ENCODE data around the gene XCR1. TPM values are rescaled to one million over a fixed set of nuclear protein-coding genes. Genes with fewer than 3 reads are reported as not detected.

Gene XCR1
- total RNA-seq, 4 donors from 2014 or later = 0.38 to 8.2 (median 3.0) TPM

GRCh38 chr3:46024131-46024530, 3.2 kb downstream of the XCR1 start:
- no peak for DNase-seq (ENCODE audit: low spot score in 2 of 2)
- H3K4me3 ChIP-seq (ENCODE audit: low read depth, poor library complexity, severe bottlenecking) = no peak overlapping the region
- WGBS, 2 donors = 58 to 62% methylated on average over 3 of the region's 3 CpGs
- intact Hi-C loops (cut with DNase I; ENCODE audit: low total_unique reads) = no loop called here
- TF ChIP-seq CTCF (IDR thresholded peaks at IDR 0.05) (no peak), POLR2A (IDR thresholded peaks at IDR 0.05) (no peak)

GRCh38 chr3:46022909-46023785, 4.1 kb downstream of the XCR1 start:
- no peak for DNase-seq (ENCODE audit: low spot score in 2 of 2)
- intact Hi-C loops (cut with DNase I; ENCODE audit: low total_unique reads) = no loop called here
- H3K4me3 ChIP-seq (ENCODE audit: low read depth, poor library complexity, severe bottlenecking) = no peak overlapping the region
- 91 to 94% methylated on average over 34 of the region's 34 CpGs for WGBS, 2 donors
- no peak for TF ChIP-seq CTCF (IDR thresholded peaks at IDR 0.05)
- TF ChIP-seq POLR2A (IDR thresholded peaks at IDR 0.05) = no peak

- no peak overlapping the region for H3K4me3 ChIP-seq (ENCODE audit: low read depth, poor library complexity, severe bottlenecking)
- 96% methylated on average over 8 of the region's 8 CpGs for WGBS, 2 donors
- DNase-seq (ENCODE audit: low spot score in 2 of 2) = no peak
- TF ChIP-seq CTCF (IDR thresholded peaks at IDR 0.05) = no peak
- no peak for TF ChIP-seq POLR2A (IDR thresholded peaks at IDR 0.05)
- intact Hi-C loops (cut with DNase I; ENCODE audit: low total_unique reads) = no loop called here
Observed at GRCh38 chr3:46021516-46021915, 5.8 kb downstream of the XCR1 start.

GRCh38 chr3:46020766-46021510, 6.3 kb downstream of the XCR1 start:
- no peak for DNase-seq (ENCODE audit: low spot score in 2 of 2)
- intact Hi-C loops (cut with DNase I; ENCODE audit: low total_unique reads) = no loop called here
- WGBS, 2 donors = 96% methylated on average over 37 of the region's 37 CpGs
- no peak overlapping the region for H3K4me3 ChIP-seq (ENCODE audit: low read depth, poor library complexity, severe bottlenecking)
- TF ChIP-seq POLR2A (IDR thresholded peaks at IDR 0.05) = no peak
- no peak for TF ChIP-seq CTCF (IDR thresholded peaks at IDR 0.05)

GRCh38 chr3:46019707-46020106, 7.6 kb downstream of the XCR1 start:
- WGBS, 2 donors = 93 to 100% methylated on average over 1 of the region's 1 CpG
- intact Hi-C loops (cut with DNase I; ENCODE audit: low total_unique reads) = no loop called here

More at GRCh38 chr3:46019707-46020106, 7.6 kb downstream of the XCR1 start:
- TF ChIP-seq CTCF (IDR thresholded peaks at IDR 0.05) (no peak), POLR2A (IDR thresholded peaks at IDR 0.05) (no peak)
- no peak for DNase-seq (ENCODE audit: low spot score in 2 of 2)
- no peak overlapping the region for H3K4me3 ChIP-seq (ENCODE audit: low read depth, poor library complexity, severe bottlenecking)
